Ascending aorta (tissue), 2 donors: Measurements from ENCODE around the gene ASCC1. TPM values are rescaled to one million over a fixed set of nuclear protein-coding genes. Genes with fewer than 3 reads are reported as not detected.

ENCODE experiments used
- DNase-seq, 2 donors: peaks; one replicate each; pipeline ENCODE4 v3.0.0-alpha.2; 2019; ENCODE audit warnings: low spot score in 2 of 2
- H3K27ac ChIP-seq, 2 donors: fragments of 200-600 bp; sonication (generic); one replicate each; pipeline ENCODE4 v1.5.1; 2016 to 2017; ENCODE audit warnings: mild to moderate bottlenecking in 1 of 2
- H3K27me3 ChIP-seq: fragments of 200-600 bp; sonication (generic); one replicate; pipeline ENCODE4 v1.5.1; 2017
- H3K36me3 ChIP-seq, 2 donors: fragments of 200-600 bp; sonication (generic); one replicate each; pipeline ENCODE4 v1.5.1; 2016
- H3K4me1 ChIP-seq, 2 donors: fragments of 200-600 bp; sonication (generic); one replicate each; pipeline ENCODE4 v1.5.1; 2016 to 2017; ENCODE audit warnings: mild to moderate bottlenecking in 1 of 2
- H3K4me3 ChIP-seq, 2 donors: fragments of 200-600 bp; sonication (generic); one replicate each; pipeline ENCODE4 v1.5.1; 2016 to 2017; ENCODE audit warnings: mild to moderate bottlenecking in 1 of 2
- H3K9me3 ChIP-seq, 2 donors: fragments of 200-600 bp; sonication (generic); one replicate each; pipeline ENCODE4 v1.5.1; 2016
- intact Hi-C: fragments of 100-400 bp; cut with DNase I; formaldehyde crosslinking; loops from one replicate; pipeline ENCODE4 v1.15.1; 2023
- total RNA-seq: library from RNA; depleted of rRNA; stranded (reverse); fragments of >200 nt; gene quantifications from one replicate; pipeline ENCODE4 v1.1.0, GENCODE V29; 2016
- TF ChIP-seq, protein P1 (sequence below), 3 experiments: fragments of 200-600 bp in 2 of 3; fragments of 450-650 bp in 1 of 3; sonication (generic) in 2 of 3; IDR thresholded peaks; one replicate each; pipeline ENCODE4 v1.5.1; 2016 to 2019; ENCODE audit warnings: antibody characterized with exemption in 3 of 3, mild to moderate bottlenecking in 1 of 3, moderate library complexity in 1 of 3

The ASCC1 gene
- total RNA-seq, 1 donor from 2014 or later = 5.5 TPM

GRCh38 chr10:72206511-72207229, 9.4 kb downstream of the ASCC1 start:
- Histone ChIP-seq H3K9me3 (no peaks in the 10 kb centered on the region), H3K27ac (no peak overlapping the region), H3K4me3 (no peak overlapping the region), H3K36me3 (peaks cover 46 to 75% of the 10 kb centered on the region in 2 donors), H3K27me3 (no peaks in the 10 kb centered on the region), H3K4me1 (no peaks in the 10 kb centered on the region)
- intact Hi-C loops = no loop called here
- TF ChIP-seq, protein P1, sequence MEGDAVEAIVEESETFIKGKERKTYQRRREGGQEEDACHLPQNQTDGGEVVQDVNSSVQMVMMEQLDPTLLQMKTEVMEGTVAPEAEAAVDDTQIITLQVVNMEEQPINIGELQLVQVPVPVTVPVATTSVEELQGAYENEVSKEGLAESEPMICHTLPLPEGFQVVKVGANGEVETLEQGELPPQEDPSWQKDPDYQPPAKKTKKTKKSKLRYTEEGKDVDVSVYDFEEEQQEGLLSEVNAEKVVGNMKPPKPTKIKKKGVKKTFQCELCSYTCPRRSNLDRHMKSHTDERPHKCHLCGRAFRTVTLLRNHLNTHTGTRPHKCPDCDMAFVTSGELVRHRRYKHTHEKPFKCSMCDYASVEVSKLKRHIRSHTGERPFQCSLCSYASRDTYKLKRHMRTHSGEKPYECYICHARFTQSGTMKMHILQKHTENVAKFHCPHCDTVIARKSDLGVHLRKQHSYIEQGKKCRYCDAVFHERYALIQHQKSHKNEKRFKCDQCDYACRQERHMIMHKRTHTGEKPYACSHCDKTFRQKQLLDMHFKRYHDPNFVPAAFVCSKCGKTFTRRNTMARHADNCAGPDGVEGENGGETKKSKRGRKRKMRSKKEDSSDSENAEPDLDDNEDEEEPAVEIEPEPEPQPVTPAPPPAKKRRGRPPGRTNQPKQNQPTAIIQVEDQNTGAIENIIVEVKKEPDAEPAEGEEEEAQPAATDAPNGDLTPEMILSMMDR (IDR thresholded peaks at IDR 0.05) = no peak
- no peak for DNase-seq

- DNase-seq = no peak
Measured at GRCh38 chr10:72204724-72205123, 11.4 kb downstream of the ASCC1 start.

GRCh38 chr10:72204296-72204695, 11.8 kb downstream of the ASCC1 start:
- Histone ChIP-seq H3K36me3 (peaks cover 45 to 73% of the 10 kb centered on the region in 2 donors), H3K27ac (no peak overlapping the region), H3K9me3 (no peaks in the 10 kb centered on the region), H3K4me3 (no peak overlapping the region), H3K4me1 (no peaks in the 10 kb centered on the region), H3K27me3 (no peaks in the 10 kb centered on the region)
- TF ChIP-seq, protein P1 (IDR thresholded peaks at IDR 0.05) = no peak
- DNase-seq = no peak
- intact Hi-C loops = no loop called here

More at GRCh38 chr10:72204724-72205123, 11.4 kb downstream of the ASCC1 start:
- H3K9me3 ChIP-seq = no peaks in the 10 kb centered on the region
- H3K27ac ChIP-seq = no peak overlapping the region
- no peak overlapping the region for H3K4me3 ChIP-seq
- TF ChIP-seq, protein P1 (IDR thresholded peaks at IDR 0.05) = no peak
- H3K27me3 ChIP-seq = no peaks in the 10 kb centered on the region
- peaks cover 50 to 73% of the 10 kb centered on the region in 2 donors for H3K36me3 ChIP-seq
- H3K4me1 ChIP-seq = no peaks in the 10 kb centered on the region
- intact Hi-C loops = no loop called here

DNA sequence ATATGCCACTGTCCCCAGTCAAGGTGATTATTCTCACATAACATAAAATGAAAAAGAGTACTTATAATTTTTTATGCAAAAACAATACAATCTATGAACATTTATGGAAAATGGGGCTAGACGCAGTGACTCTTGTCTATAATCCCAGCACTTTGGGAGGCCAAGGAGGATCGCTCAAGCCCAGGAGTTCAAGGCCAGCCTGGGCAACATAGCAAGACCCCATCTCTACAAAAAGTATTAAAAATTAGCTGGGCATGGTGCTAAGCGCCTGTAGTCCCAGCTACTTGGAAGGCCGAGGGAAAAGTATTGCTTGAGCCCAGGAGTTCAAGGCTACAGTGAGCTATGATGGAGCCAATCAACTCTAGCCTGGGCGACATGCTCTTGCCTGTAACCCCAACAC, 14.8 kb downstream of the ASCC1 start:
- intact Hi-C loops = no loop called here
- no peak for DNase-seq
- H3K4me3 ChIP-seq = no peak overlapping the region
- H3K27ac ChIP-seq = no peak overlapping the region
- no peaks in the 10 kb centered on the region for H3K9me3 ChIP-seq
- TF ChIP-seq, protein P1 (IDR thresholded peaks at IDR 0.05) = no peak
- no peaks in the 10 kb centered on the region for H3K4me1 ChIP-seq
- peaks cover 45 to 56% of the 10 kb centered on the region in 2 donors for H3K36me3 ChIP-seq
- H3K27me3 ChIP-seq = no peaks in the 10 kb centered on the region

- H3K9me3 ChIP-seq = no peaks in the 10 kb centered on the region
- intact Hi-C loops = no loop called here
- no peaks in the 10 kb centered on the region for H3K4me1 ChIP-seq
- H3K4me3 ChIP-seq = no peak overlapping the region
- peaks cover 49 to 60% of the 10 kb centered on the region in 2 donors for H3K36me3 ChIP-seq
- TF ChIP-seq, protein P1 (IDR thresholded peaks at IDR 0.05) = no peak
- no peak overlapping the region for H3K27ac ChIP-seq
- DNase-seq = no peak
- H3K27me3 ChIP-seq = no peaks in the 10 kb centered on the region
Measured at GRCh38 chr10:72200883-72201282, 15.2 kb downstream of the ASCC1 start.
